Breast epithelium (tissue), 4 donors: ENCODE results near the gene LYPD6B. TPM values are rescaled to one million over a fixed set of nuclear protein-coding genes. Genes with fewer than 3 reads are reported as not detected.

Source experiments
- DNase-seq, 2 donors: peaks; one replicate each; pipeline ENCODE4 v3.0.0-alpha.2; 2019; ENCODE audit warnings: low spot score in 2 of 2
- H3K27ac ChIP-seq, 2 donors: fragments of 200-600 bp; sonication (generic) in 1 of 2; one replicate each; pipeline ENCODE4 v1.5.1; 2016 to 2019; ENCODE audit warnings: mild to moderate bottlenecking in 1 of 2
- H3K27me3 ChIP-seq, 2 donors: fragments of 200-600 bp; sonication (generic) in 1 of 2; one replicate each; pipeline versions ENCODE4 v1.5.1 to v1.6.0; 2017 to 2019; ENCODE audit warnings: control low read depth in 1 of 2, mild to moderate bottlenecking in 1 of 2
- H3K36me3 ChIP-seq: fragments of 200-600 bp; one replicate; pipeline ENCODE4 v1.5.1; 2019
- H3K4me1 ChIP-seq, 2 donors: fragments of 200-600 bp; sonication (generic); one replicate each; pipeline ENCODE4 v1.5.1; 2016 to 2019; ENCODE audit warnings: control low read depth in 1 of 2
- H3K4me3 ChIP-seq, 3 donors: fragments of 200-600 bp; sonication (generic); 1 replicate in 2 of 3; 2 replicates in 1 of 3; pipeline ENCODE4 v1.5.1; 2016 to 2019; ENCODE audit warnings: mild to moderate bottlenecking in 3 of 3, moderate library complexity in 2 of 3
- H3K9me3 ChIP-seq, 2 donors: fragments of 200-600 bp; sonication (generic) in 1 of 2; one replicate each; pipeline ENCODE4 v1.5.1; 2016 to 2019; ENCODE audit warnings: control low read depth in 1 of 2
- POLR2A ChIP-seq: fragments of 450-650 bp; IDR thresholded peaks from one replicate; pipeline ENCODE4 v1.6.1; 2016; ENCODE audit warnings: antibody characterized with exemption, mild to moderate bottlenecking, moderate library complexity
- POLR2AphosphoS5 ChIP-seq, 3 donors: sonication (generic); formaldehyde crosslinking; IDR thresholded peaks; one replicate each; pipeline ENCODE4 v1.6.1; 2017; ENCODE audit warnings: antibody characterized with exemption in 3 of 3
- intact Hi-C: fragments of 100-400 bp; cut with DNase I; formaldehyde crosslinking; loops from one replicate; pipeline ENCODE4 v1.15.1; 2023; ENCODE audit warnings: low total_unique reads
- total RNA-seq, 3 donors: library from RNA; depleted of rRNA; stranded (reverse); fragments of >200 nt; gene quantifications; one replicate each; pipeline ENCODE4 v1.1.0, GENCODE V29; 2016
- TF ChIP-seq, protein P1 (sequence below), 3 donors: fragments of 450-650 bp; IDR thresholded peaks; one replicate each; pipeline ENCODE4 v1.5.1; 2016 to 2017; ENCODE audit warnings: antibody characterized with exemption in 3 of 3, mild to moderate bottlenecking in 3 of 3, moderate library complexity in 3 of 3

Gene LYPD6B
- total RNA-seq, 3 donors from 2014 or later = 0.32 to 41.4 (median 21.0) TPM

DNA sequence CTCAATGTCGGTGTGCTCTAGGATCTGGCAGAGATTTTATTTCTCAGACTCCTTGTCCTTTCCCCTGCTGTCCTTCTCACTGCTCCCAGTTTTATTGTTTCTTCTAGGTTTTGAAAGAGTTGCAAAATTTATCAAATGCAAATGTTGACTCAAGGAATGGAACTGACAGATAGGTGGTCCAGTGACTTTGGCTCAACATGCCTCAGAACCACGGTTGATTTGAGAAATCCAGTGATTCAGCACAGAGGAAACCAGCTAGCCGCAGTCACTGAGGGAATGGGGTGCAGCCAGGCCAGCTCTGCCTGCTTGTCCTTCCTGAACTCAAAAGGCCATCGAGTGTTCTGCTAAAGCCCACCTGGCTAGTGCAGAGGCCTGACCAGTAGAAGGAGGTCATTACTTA lies 166.2 kb downstream of the LYPD6B start:
- intact Hi-C loops = no loop called here
- no peak overlapping the region for H3K27ac ChIP-seq
- DNase-seq = no peak
- H3K4me3 ChIP-seq = no peak overlapping the region
- H3K36me3 ChIP-seq = no peaks in the 10 kb centered on the region
- TF ChIP-seq, protein P1, sequence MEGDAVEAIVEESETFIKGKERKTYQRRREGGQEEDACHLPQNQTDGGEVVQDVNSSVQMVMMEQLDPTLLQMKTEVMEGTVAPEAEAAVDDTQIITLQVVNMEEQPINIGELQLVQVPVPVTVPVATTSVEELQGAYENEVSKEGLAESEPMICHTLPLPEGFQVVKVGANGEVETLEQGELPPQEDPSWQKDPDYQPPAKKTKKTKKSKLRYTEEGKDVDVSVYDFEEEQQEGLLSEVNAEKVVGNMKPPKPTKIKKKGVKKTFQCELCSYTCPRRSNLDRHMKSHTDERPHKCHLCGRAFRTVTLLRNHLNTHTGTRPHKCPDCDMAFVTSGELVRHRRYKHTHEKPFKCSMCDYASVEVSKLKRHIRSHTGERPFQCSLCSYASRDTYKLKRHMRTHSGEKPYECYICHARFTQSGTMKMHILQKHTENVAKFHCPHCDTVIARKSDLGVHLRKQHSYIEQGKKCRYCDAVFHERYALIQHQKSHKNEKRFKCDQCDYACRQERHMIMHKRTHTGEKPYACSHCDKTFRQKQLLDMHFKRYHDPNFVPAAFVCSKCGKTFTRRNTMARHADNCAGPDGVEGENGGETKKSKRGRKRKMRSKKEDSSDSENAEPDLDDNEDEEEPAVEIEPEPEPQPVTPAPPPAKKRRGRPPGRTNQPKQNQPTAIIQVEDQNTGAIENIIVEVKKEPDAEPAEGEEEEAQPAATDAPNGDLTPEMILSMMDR (IDR thresholded peaks at IDR 0.05) = no peak
- TF ChIP-seq POLR2AphosphoS5 (IDR thresholded peaks at IDR 0.05) = no peak
- TF ChIP-seq POLR2A = no peak
- no peaks in the 10 kb centered on the region for H3K9me3 ChIP-seq
- H3K4me1 ChIP-seq = no peaks in the 10 kb centered on the region
- no peaks in the 10 kb centered on the region for H3K27me3 ChIP-seq

DNA sequence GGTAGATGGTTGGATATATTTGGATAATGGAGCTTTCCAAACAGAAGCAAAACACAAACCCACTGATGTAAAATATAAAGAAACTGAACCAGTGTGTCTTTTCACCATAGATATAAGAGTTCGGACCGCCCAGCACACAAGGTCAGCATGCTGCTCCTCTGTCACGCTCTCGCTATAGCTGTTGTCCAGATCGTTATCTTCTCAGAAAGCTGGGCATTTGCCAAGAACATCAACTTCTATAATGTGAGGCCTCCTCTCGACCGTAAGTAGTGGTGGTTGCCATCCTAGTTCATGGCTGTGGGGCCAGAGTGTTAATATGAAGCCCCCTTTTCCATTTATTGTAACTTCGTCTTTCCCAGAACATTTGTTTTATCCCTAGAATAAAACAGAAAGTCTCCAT lies 166.6 kb downstream of the LYPD6B start:
- no peaks in the 10 kb centered on the region for H3K4me1 ChIP-seq
- DNase-seq = no peak
- H3K9me3 ChIP-seq = no peaks in the 10 kb centered on the region
- intact Hi-C loops = no loop called here
- H3K27ac ChIP-seq = no peak overlapping the region
- TF ChIP-seq, protein P1 (IDR thresholded peaks at IDR 0.05) = no peak
- TF ChIP-seq POLR2A = no peak
- TF ChIP-seq POLR2AphosphoS5 (IDR thresholded peaks at IDR 0.05) = no peak
- no peak overlapping the region for H3K4me3 ChIP-seq
- H3K36me3 ChIP-seq = no peaks in the 10 kb centered on the region
- H3K27me3 ChIP-seq = no peaks in the 10 kb centered on the region

DNA sequence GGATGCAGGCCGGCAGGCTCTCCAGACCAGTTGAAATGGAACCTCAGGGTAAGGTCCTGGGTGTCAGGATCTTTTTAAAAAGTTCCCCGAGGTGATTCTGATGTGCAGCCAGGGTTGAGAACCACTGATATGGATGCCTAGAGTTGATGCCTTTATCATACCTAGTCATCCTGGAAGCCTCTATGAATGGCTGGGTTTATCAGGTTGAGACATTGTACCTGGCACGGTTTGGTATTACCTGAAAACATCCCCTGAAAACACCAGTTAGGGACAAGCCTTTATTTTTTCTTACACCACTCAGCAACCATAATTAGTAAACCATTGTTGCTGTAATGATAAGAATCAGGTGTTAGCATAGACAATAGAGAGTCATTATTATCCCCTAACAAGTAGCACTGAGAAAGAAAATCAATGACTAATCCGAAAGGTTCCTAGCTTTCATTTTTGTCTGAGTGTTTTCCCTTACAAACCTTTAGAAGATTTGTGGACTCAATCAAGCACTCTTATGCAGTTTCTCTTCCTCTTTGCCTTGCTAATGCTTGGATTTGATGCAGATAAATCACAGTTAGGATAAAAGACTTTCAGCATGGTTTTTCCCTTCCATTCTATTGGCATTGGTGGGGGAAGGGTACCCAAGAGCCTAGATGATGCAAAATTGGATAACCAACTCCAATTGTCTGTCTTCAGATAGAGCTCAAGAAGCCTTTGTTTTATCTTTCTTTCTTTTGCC lies 175.4 kb downstream of the LYPD6B start:
- intact Hi-C loops = loop anchor here (5.0 kb wide), 1 partner anchor 368 kb away; no protein-coding TSS in a partner anchor
- Histone ChIP-seq H3K9me3 (no peaks in the 10 kb centered on the region), H3K36me3 (no peaks in the 10 kb centered on the region), H3K27me3 (no peaks in the 10 kb centered on the region), H3K4me3 (no peak overlapping the region), H3K4me1 (no peaks in the 10 kb centered on the region), H3K27ac (no peak overlapping the region)
- TF ChIP-seq, protein P1 (IDR thresholded peaks at IDR 0.05) = no peak
- TF ChIP-seq POLR2A (no peak), POLR2AphosphoS5 (IDR thresholded peaks at IDR 0.05) (no peak)
- DNase-seq = no peak

DNA sequence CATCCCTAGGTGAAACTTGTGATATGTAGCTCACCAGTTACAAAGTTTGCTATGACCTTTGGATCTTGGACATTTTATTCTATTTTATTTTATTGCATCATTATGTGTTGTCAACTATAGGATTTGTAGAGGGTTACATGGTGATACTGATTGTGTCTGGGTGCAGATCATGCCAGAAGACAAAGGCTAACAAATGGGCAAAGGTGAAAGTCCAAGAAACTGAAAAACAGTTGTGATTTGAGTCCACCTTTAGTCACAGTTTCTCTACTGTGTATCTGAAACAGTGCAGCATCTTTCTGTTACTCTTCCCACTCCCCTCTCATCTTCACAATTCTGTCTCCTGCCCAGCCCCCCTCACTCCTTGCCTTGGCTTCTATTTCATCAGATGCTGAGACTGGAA lies 180.0 kb downstream of the LYPD6B start:
- Histone ChIP-seq H3K9me3 (no peaks in the 10 kb centered on the region), H3K4me3 (no peak overlapping the region), H3K36me3 (no peaks in the 10 kb centered on the region), H3K27me3 (no peaks in the 10 kb centered on the region), H3K4me1 (no peaks in the 10 kb centered on the region), H3K27ac (no peak overlapping the region)
- intact Hi-C loops = no loop called here
- no peak for DNase-seq
- TF ChIP-seq POLR2A = no peak

DNA sequence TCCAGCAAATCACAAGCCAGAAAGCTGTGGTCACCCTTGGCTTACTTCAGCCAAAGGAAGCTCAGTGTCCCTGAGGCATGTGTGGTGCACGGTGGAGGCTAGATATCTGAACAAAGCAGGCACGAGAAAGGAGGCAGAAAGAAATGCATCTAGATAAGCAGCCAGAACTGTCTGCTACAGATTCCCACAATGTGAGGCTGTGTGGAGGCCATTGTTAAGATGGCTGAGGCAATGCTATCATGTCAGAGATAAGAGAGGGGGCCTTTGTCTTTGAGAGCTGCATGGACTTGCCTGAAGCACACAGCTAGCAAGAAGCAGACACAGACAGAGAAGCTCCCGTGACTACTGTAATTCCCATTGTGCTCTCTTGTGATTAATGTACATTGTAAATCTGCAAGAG lies 181.4 kb downstream of the LYPD6B start:
- Histone ChIP-seq H3K4me3 (no peak overlapping the region), H3K4me1 (no peaks in the 10 kb centered on the region), H3K27ac (no peak overlapping the region), H3K9me3 (no peaks in the 10 kb centered on the region), H3K27me3 (no peaks in the 10 kb centered on the region), H3K36me3 (no peaks in the 10 kb centered on the region)
- TF ChIP-seq, protein P1 (IDR thresholded peaks at IDR 0.05) = no peak
- TF ChIP-seq POLR2AphosphoS5 (IDR thresholded peaks at IDR 0.05) = no peak
- no peak for TF ChIP-seq POLR2A
- intact Hi-C loops = no loop called here
- DNase-seq = no peak
